Hematopoietic multipotent progenitor cell treated with erythropoietin and hydrocortisone succinate and interleukin-3 and kit ligand, for 17 days (in vitro differentiated cells): Measurements from ENCODE around the gene GNB1L.

Experiments used
- DNase-seq: peaks from one replicate; pipeline ENCODE4 v3.0.0-alpha.2; 2015; ENCODE audit warnings: low spot score

GNB1L gene

DNA sequence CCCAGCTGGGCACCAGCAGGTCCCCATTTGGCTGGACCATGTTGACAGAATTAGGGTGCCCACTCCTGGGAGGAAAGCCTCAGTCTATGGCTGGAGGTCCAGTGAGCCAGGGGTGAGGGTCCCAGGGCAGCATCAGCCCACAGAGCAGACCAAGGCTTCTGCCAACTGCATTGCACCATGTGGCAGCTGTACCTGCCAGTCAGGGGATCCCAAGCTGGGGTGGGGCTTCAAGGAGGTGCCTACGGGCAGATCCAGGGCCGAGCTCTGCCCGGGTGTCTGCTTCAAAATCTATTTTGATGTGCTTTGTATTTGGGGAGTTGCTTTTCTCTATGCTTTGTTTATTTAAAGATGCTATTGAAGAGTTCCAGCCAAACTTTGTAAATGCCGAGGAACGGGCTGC, 120.9 kb downstream of the GNB1L start:
- DNase-seq = no peak
